GM11168 (cell line): ENCODE data around the gene UCN2.
"Not testable (repeated sequence)": the region's sequence is repeated elsewhere in the genome, so short reads cannot be mapped to it uniquely, and the experiment has no call there.

Source experiments
- in situ Hi-C: fragments of 300-500 bp; cut with MboI; formaldehyde crosslinking; loops from one replicate; pipeline ENCODE4 v1.12.0; 2022; ENCODE audit warnings: low sequenced_read_pairs; ENCODE audit not compliant: unreplicated experiment

Gene UCN2

DNA sequence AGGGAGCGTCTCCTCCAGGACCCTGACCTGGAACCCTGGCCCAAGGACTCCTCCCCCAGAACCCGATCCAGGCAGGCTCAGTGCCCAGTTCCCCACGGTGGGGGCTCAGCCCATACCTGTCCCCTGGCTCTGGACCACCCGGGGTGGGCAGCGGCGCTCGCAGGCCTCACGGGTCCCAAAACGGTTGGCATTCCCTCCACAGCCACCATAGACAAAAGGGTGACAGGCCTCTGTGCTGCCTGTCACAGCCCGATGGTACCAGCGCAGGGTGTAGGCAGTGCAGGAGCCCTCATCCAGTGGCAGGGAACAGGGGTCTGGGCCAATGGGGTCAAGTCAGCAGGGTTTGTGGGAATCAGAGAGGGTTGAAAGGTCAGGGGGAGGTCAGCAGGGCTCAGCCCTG, 1.1 kb upstream of the UCN2 start:
- in situ Hi-C loops, result no loop called here

DNA sequence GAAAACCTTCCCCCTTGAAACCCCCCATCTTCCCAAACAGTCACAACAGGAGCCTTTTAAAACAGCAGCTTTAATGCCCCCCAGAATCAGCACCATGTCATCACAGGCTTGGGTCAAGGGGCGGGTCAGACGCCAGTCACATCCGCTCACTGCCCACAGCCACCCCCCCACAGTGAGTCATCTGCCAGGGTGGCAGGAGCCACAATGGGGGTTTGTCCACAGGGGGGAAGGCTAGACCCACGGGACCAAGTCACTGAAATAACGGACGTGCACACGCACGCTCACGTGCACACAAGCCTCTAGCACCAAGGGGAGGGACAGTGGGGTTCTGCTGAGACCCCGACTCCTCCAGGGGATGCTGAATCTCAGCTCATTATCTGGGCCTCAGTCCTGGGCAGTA, 441 bp upstream of the UCN2 start:
- in situ Hi-C loops, result no loop called here

- in situ Hi-C loops, result no loop called here
Observed at GRCh38 chr3:48562367-48563095, 1.1 kb downstream of the UCN2 start.

GRCh38 chr3:48561045-48561736, 2.4 kb downstream of the UCN2 start:
- in situ Hi-C loops, result no loop called here

GRCh38 chr3:48560648-48561018, 2.9 kb downstream of the UCN2 start:
- in situ Hi-C loops, result no loop called here

- in situ Hi-C loops, result no loop called here
Observed at GRCh38 chr3:48558493-48559134, 5.0 kb downstream of the UCN2 start.

DNA sequence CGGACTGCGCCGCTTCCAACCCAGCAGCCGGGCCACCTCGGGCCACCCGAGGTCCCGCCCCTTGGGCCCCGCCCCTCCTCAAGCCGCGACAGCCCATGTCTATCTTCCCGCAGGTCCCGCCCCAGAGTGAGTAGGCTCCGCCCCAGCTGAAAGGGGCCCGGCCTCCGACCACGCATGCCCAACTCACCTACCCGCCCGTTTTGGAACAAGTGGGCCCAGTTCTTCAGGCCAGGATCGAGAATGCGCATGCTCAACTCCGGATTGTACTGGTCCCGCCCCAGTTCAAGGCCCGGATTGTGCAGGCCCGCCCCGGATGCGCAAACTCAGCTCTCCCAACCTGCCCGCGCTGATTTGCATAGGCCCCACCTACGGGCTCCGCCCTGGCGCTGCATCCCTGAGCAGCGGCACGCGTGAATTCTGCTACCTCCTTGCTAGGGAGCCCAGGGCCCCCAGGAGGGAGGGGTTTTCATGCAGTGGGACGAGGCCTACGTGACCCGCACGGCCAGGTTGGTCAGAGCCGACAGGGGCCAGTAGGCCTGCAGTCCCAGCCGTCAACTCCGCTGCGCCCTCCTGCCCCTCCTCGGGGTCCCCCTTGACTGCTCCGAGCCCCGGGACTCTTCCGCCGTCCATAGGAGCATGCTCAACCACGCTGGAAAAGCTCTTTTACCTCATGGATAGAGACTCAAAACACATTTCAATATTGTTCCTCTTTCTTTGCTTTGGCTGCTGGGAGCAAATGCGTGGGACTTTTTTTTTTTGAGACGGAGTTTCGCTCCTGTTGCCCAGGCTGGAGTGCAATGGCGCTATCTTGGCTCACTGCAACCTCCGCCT, 6.6 kb downstream of the UCN2 start, which contains the start of gene PFKFB4:
PFKFB4 (minus strand) TSS at position 8 of the 831 bp plus-strand sequence. CDS start 26 bp downstream, outside the sequence.
- in situ Hi-C loops, result no loop called here

DNA sequence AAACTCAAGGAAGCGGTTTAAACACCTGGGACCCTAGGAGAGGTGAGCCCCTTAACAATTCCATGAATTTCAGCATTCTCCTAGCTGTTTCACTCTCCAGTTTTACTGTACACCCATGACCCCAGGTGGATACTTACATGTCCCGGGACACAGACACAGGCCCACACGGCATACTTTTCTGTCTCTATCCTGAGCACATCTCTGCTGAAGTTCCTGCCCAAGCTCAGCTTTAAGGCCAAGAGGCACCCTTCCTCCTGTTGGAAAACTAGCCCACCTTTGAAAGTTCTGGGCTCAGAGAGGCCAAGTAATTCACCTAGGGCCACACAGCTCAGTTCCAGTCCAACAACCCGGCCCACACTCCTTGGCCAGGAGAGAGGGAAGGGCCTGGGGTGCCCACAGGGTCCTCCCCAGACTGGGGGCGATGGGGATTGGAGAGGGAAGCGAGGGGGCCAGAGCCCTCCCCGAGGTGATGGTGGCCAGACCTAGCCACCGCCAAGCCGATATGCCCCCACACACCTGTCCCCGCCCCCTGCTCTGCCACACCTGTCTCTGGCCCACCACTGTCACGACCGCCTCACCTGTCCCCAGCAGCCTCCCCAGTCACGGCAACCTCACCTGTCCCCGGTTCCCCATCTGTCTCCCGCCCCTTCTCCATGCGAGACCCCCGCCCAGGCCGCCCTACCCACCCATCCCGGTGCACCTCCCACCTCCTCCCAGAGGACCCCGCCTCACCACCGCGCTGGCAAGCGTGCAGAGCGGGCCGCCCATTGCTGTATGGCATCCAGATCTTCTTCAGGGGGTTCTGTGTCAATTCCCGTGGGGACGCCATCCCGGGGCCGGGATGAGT, 7.4 kb downstream of the UCN2 start:
- in situ Hi-C loops, result no loop called here

GRCh38 chr3:48555231-48555948, 8.2 kb downstream of the UCN2 start:
- in situ Hi-C loops, result no loop called here

GRCh38 chr3:48553886-48554845, 9.4 kb downstream of the UCN2 start:
- in situ Hi-C loops, result no loop called here

GRCh38 chr3:48553361-48553760, 10.2 kb downstream of the UCN2 start:
- in situ Hi-C loops, result no loop called here

- in situ Hi-C loops, result no loop called here
Observed at GRCh38 chr3:48552111-48552951, 11.2 kb downstream of the UCN2 start.

- in situ Hi-C loops, result not testable (repeated sequence)
Observed at GRCh38 chr3:48551651-48552050, 11.9 kb downstream of the UCN2 start.

- in situ Hi-C loops, result no loop called here
Observed at GRCh38 chr3:48548729-48549705, 14.6 kb downstream of the UCN2 start.

- in situ Hi-C loops, result no loop called here
Observed at GRCh38 chr3:48548126-48548525, 15.5 kb downstream of the UCN2 start.
